ENCODE data around the gene B4GALNT4. TPM values are rescaled to one million over a fixed set of nuclear protein-coding genes. Genes with fewer than 3 reads are reported as not detected.

B4GALNT4 gene
- total and polyA plus RNA-seq, 2 of the 13 experiments (the other 11 are each of a cell fraction or from before 2014, with no cell fraction given), result 30.5 to 50.1 TPM

- TF ChIP-seq PLRG1 (conservative IDR thresholded peaks at IDR 0.05) (no peak), MED1 (CRISPR knock-in tag; IDR thresholded peaks at IDR 0.05) (peak; percentile 50; the same call in 1 of the 2 replicates), MBD4 (IDR thresholded peaks at IDR 0.05; ENCODE audit: borderline replicate concordance, low read length) (no peak), PHF5A (CRISPR knock-in tag; IDR thresholded peaks at IDR 0.05; ENCODE audit: low read depth, unreplicated experiment) (no peak), SOX5 (CRISPR knock-in tag; IDR thresholded peaks at IDR 0.05; ENCODE audit: borderline replicate concordance) (peak; percentile 57; the same call in 1 of the 2 replicates), ZNF543 (CRISPR knock-in tag; IDR thresholded peaks at IDR 0.05) (peak; percentile 69; the same call in 1 of the 2 replicates), FOXC1 (CRISPR knock-in tag; IDR thresholded peaks at IDR 0.05; ENCODE audit: borderline replicate concordance) (no peak), NR0B2 (CRISPR knock-in tag; IDR thresholded peaks at IDR 0.05) (no peak), ETV5 (CRISPR knock-in tag; IDR thresholded peaks at IDR 0.05; ENCODE audit: borderline replicate concordance) (peak; percentile 29; the same call in 1 of the 2 replicates), ZNF614 (CRISPR knock-in tag; IDR thresholded peaks at IDR 0.05; ENCODE audit: borderline replicate concordance) (peak; percentile 58; the same call in 1 of the 2 replicates), EP300 (IDR thresholded peaks at IDR 0.05; ENCODE audit: low read depth in 2 of 2, low read length in 2 of 2) (peak in 1 of 2 experiments; percentile 56; a peak in 2 of 4 replicates), EP300 (CRISPR knock-in tag; IDR thresholded peaks at IDR 0.05; ENCODE audit: borderline replicate concordance) (no peak), ZNF281 (CRISPR knock-in tag; IDR thresholded peaks at IDR 0.05; ENCODE audit: borderline replicate concordance) (peak; percentile 47; the same call in 1 of the 2 replicates), ZBTB1 (CRISPR knock-in tag; IDR thresholded peaks at IDR 0.05; ENCODE audit: borderline replicate concordance) (no peak), ZNF496 (CRISPR knock-in tag; IDR thresholded peaks at IDR 0.05; ENCODE audit: insufficient replicate concordance) (no peak), HMGXB4 (CRISPR knock-in tag; IDR thresholded peaks at IDR 0.05; ENCODE audit: borderline replicate concordance in 1 of 2, low read depth in 1 of 2) (peak in 1 of 2 experiments; percentile 30; a peak in 1 of 4 replicates), ZNF124 (CRISPR knock-in tag; IDR thresholded peaks at IDR 0.05) (0 out of 2 replicates have a peak, but pooled peaks have one; percentile 35), GATAD2A (CRISPR knock-in tag; IDR thresholded peaks at IDR 0.05) (peak; percentile 64), FOXP1 (IDR thresholded peaks at IDR 0.05) (no peak), FOXP1 (CRISPR knock-in tag; IDR thresholded peaks at IDR 0.05) (no peak), ZNF740 (CRISPR knock-in tag; IDR thresholded peaks at IDR 0.05) (peak; percentile 50; the same call in 1 of the 2 replicates), RARG (CRISPR knock-in tag; IDR thresholded peaks at IDR 0.05; ENCODE audit: low read depth) (no peak), ARID3A (IDR thresholded peaks at IDR 0.05; ENCODE audit: low read depth, low read length) (no peak)
Measured at GRCh38 chr11:373716-374551, 4.6 kb downstream of the B4GALNT4 start (continued).
